ENCODE measurements around the gene SLIRP. TPM values are rescaled to one million over a fixed set of nuclear protein-coding genes. Genes with fewer than 3 reads are reported as not detected.

The SLIRP gene
- total RNA-seq, 1 donor from 2014 or later: 200 TPM

DNA sequence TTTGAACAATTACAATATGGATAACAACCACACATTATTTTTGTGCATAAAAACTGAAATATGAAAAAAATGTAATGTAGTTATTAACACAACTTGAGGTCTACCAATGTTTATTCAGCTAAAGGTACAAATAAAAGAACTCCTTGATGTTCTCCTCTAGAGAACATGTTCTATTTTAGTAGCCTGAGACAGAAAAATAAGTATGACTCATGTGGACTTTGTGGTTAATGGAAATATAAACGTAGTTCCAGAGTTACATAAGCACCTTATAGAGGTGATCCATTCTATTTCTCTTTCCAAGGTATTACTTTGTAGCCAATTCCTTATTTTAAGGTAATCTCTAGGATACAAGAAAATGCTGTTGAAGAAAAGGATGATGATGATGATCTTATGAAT is 25.7 kb upstream of the SLIRP start:
- H3K9me3 Mint-ChIP-seq (ENCODE audit: unreplicated experiment): no peaks in the 10 kb centered on the region
- DNase-seq (ENCODE audit: low read depth): peak; percentile 57
- no peak overlapping the region for H3K27ac Mint-ChIP-seq (ENCODE audit: unreplicated experiment)
- peaks cover 4% of the 10 kb centered on the region for H3K36me3 Mint-ChIP-seq (ENCODE audit: low read depth, unreplicated experiment)
- no peak overlapping the region for H3K4me3 Mint-ChIP-seq (ENCODE audit: unreplicated experiment)
- FAIRE-seq: no peak
- H3K27me3 Mint-ChIP-seq (ENCODE audit: low read depth, unreplicated experiment): no peaks in the 10 kb centered on the region
- H3K4me1 Mint-ChIP-seq (ENCODE audit: low read depth, unreplicated experiment): peaks cover 11% of the 10 kb centered on the region
- TF ChIP-seq EZH2 (IDR thresholded peaks at IDR 0.05; ENCODE audit: insufficient read depth, low read length): no peak
- no peak for TF ChIP-seq CTCF (IDR thresholded peaks at IDR 0.05; ENCODE audit: insufficient read depth, low read depth, low read length)
- Histone ChIP-seq H2AFZ (ENCODE audit: low read depth, low read length) (no peak overlapping the region), H3K4me3 (ENCODE audit: insufficient read depth, low read depth, low read length) (no peak overlapping the region), H3K9ac (ENCODE audit: low read length) (no peak overlapping the region), H3K4me2 (ENCODE audit: low read length) (peak overlapping the region; percentile 16), H4K20me1 (ENCODE audit: insufficient read depth, low read length) (peaks cover 12% of the 10 kb centered on the region), H3K4me1 (ENCODE audit: insufficient read depth, low read length) (peaks cover 10% of the 10 kb centered on the region), H3K27ac (ENCODE audit: low read depth, low read length) (no peak overlapping the region), H3K79me2 (ENCODE audit: insufficient read depth, low read length) (no peaks in the 10 kb centered on the region), H3K36me3 (ENCODE audit: insufficient read depth, low read length) (peaks cover 6% of the 10 kb centered on the region), H3K27me3 (ENCODE audit: insufficient read depth, low read length) (no peaks in the 10 kb centered on the region), H3K9me3 (ENCODE audit: insufficient read depth, low read depth, low read length) (no peaks in the 10 kb centered on the region)

DNA sequence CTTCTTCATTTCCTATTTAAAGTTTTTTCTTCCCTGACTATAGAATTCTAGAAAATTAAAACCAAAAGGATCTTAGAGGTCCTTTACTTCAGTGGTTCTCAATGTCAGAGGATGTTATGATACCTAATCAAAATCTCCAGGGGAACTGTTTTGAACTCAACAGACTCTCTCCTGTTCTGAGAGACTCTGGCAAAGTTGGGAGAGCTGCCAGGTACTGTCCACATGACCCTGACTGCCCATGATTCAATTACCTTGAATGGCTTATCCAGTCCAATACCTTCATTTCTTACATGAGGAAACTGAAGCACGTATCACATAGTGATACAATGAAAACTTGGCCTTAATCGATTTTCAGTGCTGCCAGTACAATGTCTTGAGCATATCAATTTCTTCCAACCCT is 16.6 kb upstream of the SLIRP start:
- no peak for DNase-seq (ENCODE audit: low read depth)
- no peak for FAIRE-seq
- Histone ChIP-seq H3K9me3 (ENCODE audit: insufficient read depth, low read depth, low read length) (no peaks in the 10 kb centered on the region), H3K79me2 (ENCODE audit: insufficient read depth, low read length) (no peaks in the 10 kb centered on the region), H3K27ac (ENCODE audit: low read depth, low read length) (no peak overlapping the region), H3K4me1 (ENCODE audit: insufficient read depth, low read length) (no peaks in the 10 kb centered on the region), H3K27me3 (ENCODE audit: insufficient read depth, low read length) (no peaks in the 10 kb centered on the region), H2AFZ (ENCODE audit: low read depth, low read length) (no peak overlapping the region), H3K4me2 (ENCODE audit: low read length) (no peak overlapping the region), H3K36me3 (ENCODE audit: insufficient read depth, low read length) (peaks cover 18% of the 10 kb centered on the region), H4K20me1 (ENCODE audit: insufficient read depth, low read length) (peaks cover 8% of the 10 kb centered on the region), H3K9ac (ENCODE audit: low read length) (no peak overlapping the region), H3K4me3 (ENCODE audit: insufficient read depth, low read depth, low read length) (no peak overlapping the region)
- Mint-ChIP-seq H3K36me3 (ENCODE audit: low read depth, unreplicated experiment) (peaks cover 5% of the 10 kb centered on the region), H3K9me3 (ENCODE audit: unreplicated experiment) (no peaks in the 10 kb centered on the region), H3K27ac (ENCODE audit: unreplicated experiment) (no peak overlapping the region), H3K4me3 (ENCODE audit: unreplicated experiment) (no peak overlapping the region), H3K27me3 (ENCODE audit: low read depth, unreplicated experiment) (no peaks in the 10 kb centered on the region), H3K4me1 (ENCODE audit: low read depth, unreplicated experiment) (no peaks in the 10 kb centered on the region)
- TF ChIP-seq CTCF (IDR thresholded peaks at IDR 0.05; ENCODE audit: insufficient read depth, low read depth, low read length): no peak
- TF ChIP-seq EZH2 (IDR thresholded peaks at IDR 0.05; ENCODE audit: insufficient read depth, low read length): no peak

GRCh38 chr14:77707355-77707723 is 564 bp upstream of the SLIRP start:
- Mint-ChIP-seq H3K36me3 (ENCODE audit: low read depth, unreplicated experiment) (peaks cover 7% of the 10 kb centered on the region), H3K27ac (ENCODE audit: unreplicated experiment) (peak overlapping the region; percentile 63), H3K4me1 (ENCODE audit: low read depth, unreplicated experiment) (peaks cover 23% of the 10 kb centered on the region), H3K27me3 (ENCODE audit: low read depth, unreplicated experiment) (no peaks in the 10 kb centered on the region), H3K9me3 (ENCODE audit: unreplicated experiment) (no peaks in the 10 kb centered on the region), H3K4me3 (ENCODE audit: unreplicated experiment) (peak overlapping the region; percentile 98)
- Histone ChIP-seq H3K4me3 (ENCODE audit: insufficient read depth, low read depth, low read length) (peak overlapping the region; percentile 97), H3K4me2 (ENCODE audit: low read length) (peak overlapping the region; percentile 94), H3K4me1 (ENCODE audit: insufficient read depth, low read length) (peaks cover 14% of the 10 kb centered on the region), H3K27me3 (ENCODE audit: insufficient read depth, low read length) (no peaks in the 10 kb centered on the region), H3K79me2 (ENCODE audit: insufficient read depth, low read length) (peaks cover 72% of the 10 kb centered on the region), H4K20me1 (ENCODE audit: insufficient read depth, low read length) (peaks cover 39% of the 10 kb centered on the region), H3K36me3 (ENCODE audit: insufficient read depth, low read length) (peaks cover 22% of the 10 kb centered on the region), H3K9me3 (ENCODE audit: insufficient read depth, low read depth, low read length) (no peaks in the 10 kb centered on the region), H2AFZ (ENCODE audit: low read depth, low read length) (peak overlapping the region; percentile 94), H3K9ac (ENCODE audit: low read length) (peak overlapping the region; percentile 94), H3K27ac (ENCODE audit: low read depth, low read length) (peak overlapping the region; percentile 65)
- peak; percentile 41 for TF ChIP-seq CTCF (IDR thresholded peaks at IDR 0.05; ENCODE audit: insufficient read depth, low read depth, low read length)
- TF ChIP-seq EZH2 (IDR thresholded peaks at IDR 0.05; ENCODE audit: insufficient read depth, low read length): no peak
- FAIRE-seq: no peak
- peak; percentile 30 for DNase-seq (ENCODE audit: low read depth)
